Dedifferentiated amniotic fluid mesenchymal stem cell (primary cell): ENCODE data around the gene IQSEC3.

ENCODE experiments used
- DNase-seq: peaks from one replicate; pipeline ENCODE4 v3.0.0-alpha.2; 2016; ENCODE audit errors: extremely low spot score

IQSEC3 gene

GRCh38 chr12:197347-197746, 130.8 kb downstream of the IQSEC3 start:
- DNase-seq = no peak

GRCh38 chr12:197911-198695, 131.5 kb downstream of the IQSEC3 start:
- no peak for DNase-seq

- no peak for DNase-seq
Observed at GRCh38 chr12:198705-199104, 132.1 kb downstream of the IQSEC3 start.

- no peak for DNase-seq
Observed at GRCh38 chr12:201361-201760, 134.8 kb downstream of the IQSEC3 start.

- DNase-seq = no peak
Observed at GRCh38 chr12:202081-202731, 135.6 kb downstream of the IQSEC3 start.

GRCh38 chr12:203074-203461, 136.5 kb downstream of the IQSEC3 start:
- DNase-seq = no peak

GRCh38 chr12:203462-204260, 137.1 kb downstream of the IQSEC3 start:
- DNase-seq = no peak

- no peak for DNase-seq
Observed at GRCh38 chr12:204261-204678, 137.7 kb downstream of the IQSEC3 start.

GRCh38 chr12:205026-205425, 138.5 kb downstream of the IQSEC3 start:
- DNase-seq = no peak

- no peak for DNase-seq
Observed at GRCh38 chr12:206746-207440, 140.3 kb downstream of the IQSEC3 start.

GRCh38 chr12:207804-208203, 141.2 kb downstream of the IQSEC3 start:
- DNase-seq = no peak

- no peak for DNase-seq
Observed at GRCh38 chr12:208813-209212, 142.2 kb downstream of the IQSEC3 start.

GRCh38 chr12:209246-209645, 142.7 kb downstream of the IQSEC3 start:
- no peak for DNase-seq

GRCh38 chr12:209851-210250, 143.3 kb downstream of the IQSEC3 start:
- DNase-seq = no peak

- no peak for DNase-seq
Observed at GRCh38 chr12:210277-211141, 143.9 kb downstream of the IQSEC3 start.

- no peak for DNase-seq
Observed at GRCh38 chr12:211142-211465, 144.5 kb downstream of the IQSEC3 start.

- no peak for DNase-seq
Observed at GRCh38 chr12:211639-212414, 145.3 kb downstream of the IQSEC3 start.

- DNase-seq = no peak
Observed at GRCh38 chr12:212415-212714, 145.8 kb downstream of the IQSEC3 start.

GRCh38 chr12:212715-213526, 146.4 kb downstream of the IQSEC3 start:
- no peak for DNase-seq

- DNase-seq = no peak
Observed at GRCh38 chr12:213527-213932, 147.0 kb downstream of the IQSEC3 start.
